Astrocyte of the hippocampus (primary cell): ENCODE measurements around the gene MSH4.
A peak's percentile ranks its signal among the peaks of the same experiment; 100 is the strongest.
"Not testable (repeated sequence)": the region's sequence is repeated elsewhere in the genome, so short reads cannot be mapped to it uniquely, and the experiment has no call there.

Source experiments
- DNase-seq: peaks from one replicate; pipeline ENCODE4 v3.0.0; 2011; ENCODE audit warnings: low read depth, low spot score

MSH4 gene

DNA sequence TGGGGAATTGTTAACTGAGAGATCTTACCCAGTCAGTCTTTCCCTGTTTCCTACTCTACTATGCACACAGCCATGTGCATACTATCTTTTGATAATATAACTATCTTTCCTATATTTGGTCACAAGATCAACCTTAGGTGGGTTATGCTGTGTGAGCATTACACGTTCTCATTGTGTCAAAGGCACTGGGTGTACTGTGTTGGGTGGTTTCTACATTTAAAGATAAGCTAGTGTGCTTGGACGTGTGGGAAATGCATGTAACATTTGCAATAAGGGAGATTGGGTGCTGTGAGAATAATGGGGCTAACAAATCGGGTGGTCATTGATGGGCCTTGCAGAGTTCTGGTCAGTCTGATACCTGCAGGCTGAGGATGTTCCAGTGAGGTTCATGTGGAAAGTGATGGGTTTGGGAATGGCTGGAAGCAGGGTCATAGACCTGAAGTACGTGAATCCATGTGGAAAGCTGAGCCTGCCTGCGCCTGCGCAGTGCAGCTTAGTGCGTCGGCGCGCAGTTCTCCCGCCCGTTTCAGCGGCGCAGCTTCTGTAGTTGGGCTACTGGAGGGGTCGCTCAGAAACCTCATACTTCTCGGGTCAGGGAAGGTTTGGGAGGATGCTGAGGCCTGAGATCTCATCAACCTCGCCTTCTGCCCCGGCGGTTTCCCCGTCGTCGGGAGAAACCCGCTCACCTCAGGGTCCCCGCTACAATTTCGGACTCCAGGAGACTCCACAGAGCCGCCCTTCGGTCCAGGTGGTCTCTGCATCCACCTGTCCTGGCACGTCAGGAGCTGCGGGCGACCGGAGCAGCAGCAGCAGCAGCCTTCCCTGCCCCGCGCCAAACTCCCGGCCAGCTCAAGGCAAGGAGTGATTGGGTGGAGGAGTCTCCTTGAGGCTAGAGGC lies at the start of gene MSH4:
Gene MSH4 (plus strand): TSS at position 507 of the 897 bp plus-strand sequence. CDS start 104 bp downstream, at position 611.
- no peak for DNase-seq

DNA sequence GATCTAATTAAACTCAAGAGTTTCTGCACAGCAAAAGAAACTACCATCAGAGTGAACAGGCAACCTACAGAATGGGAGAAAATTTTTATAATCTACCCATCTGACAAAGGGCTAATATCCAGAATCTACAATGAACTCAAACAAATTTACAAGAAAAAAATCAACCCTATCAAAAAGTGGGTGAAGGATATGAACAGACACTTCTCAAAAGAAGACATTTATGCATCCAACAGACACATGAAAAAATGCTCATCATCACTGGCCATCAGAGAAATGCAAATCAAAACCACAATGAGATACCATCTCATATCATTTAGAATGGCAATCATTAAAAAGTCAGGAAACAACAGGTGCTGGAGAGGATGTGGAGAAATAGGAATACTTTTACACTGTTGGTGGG lies 39.5 kb upstream of the MSH4 start:
- DNase-seq: not testable (repeated sequence)

DNA sequence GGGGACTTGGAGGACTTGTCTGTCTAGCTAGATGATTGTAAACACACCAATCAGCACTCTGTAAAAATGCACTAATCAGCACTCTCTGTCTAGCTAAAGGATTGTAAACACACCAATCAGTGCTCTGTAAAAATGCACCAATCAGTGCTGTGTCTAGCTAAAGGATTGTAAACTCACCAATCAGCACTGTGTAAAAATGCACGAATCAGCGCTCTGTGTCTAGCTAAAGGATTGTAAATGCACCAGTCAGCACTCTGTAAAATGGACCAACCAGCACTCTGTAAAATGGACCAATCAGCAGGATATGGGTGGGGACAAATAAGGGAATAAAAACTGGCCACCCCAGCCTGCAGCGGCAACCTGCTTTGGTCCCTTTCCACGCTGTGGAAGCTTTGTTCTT lies 38.1 kb upstream of the MSH4 start:
- DNase-seq: not testable (repeated sequence)

DNA sequence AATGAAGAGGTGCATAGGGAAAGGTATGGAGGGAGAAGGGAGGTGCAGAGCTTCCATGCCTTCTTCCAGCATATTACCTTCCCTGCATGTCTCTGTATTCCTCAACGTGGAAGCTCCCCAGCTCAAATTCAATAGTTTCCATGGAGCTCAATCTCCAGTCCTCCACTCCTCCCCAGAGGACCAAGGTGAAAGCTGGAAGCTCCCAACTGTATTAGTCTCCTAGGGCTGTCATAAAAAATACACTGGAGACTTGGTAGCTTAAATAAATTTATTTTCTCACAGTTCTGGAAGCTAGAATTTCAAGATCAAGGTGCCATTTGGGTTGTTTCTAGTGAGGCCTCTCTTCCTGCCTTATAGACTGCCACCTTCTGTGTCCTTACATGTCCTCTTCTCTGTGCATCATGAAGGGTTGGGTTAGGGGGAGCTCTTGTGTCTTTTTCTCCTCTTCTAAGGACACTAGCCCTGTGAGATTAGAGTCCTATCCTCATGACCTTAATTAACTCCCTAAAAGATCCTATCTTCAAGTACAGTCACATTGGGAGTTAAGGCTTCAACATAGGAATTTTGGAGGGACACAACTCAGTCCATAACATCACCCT lies 32.5 kb upstream of the MSH4 start:
- DNase-seq: no peak

DNA sequence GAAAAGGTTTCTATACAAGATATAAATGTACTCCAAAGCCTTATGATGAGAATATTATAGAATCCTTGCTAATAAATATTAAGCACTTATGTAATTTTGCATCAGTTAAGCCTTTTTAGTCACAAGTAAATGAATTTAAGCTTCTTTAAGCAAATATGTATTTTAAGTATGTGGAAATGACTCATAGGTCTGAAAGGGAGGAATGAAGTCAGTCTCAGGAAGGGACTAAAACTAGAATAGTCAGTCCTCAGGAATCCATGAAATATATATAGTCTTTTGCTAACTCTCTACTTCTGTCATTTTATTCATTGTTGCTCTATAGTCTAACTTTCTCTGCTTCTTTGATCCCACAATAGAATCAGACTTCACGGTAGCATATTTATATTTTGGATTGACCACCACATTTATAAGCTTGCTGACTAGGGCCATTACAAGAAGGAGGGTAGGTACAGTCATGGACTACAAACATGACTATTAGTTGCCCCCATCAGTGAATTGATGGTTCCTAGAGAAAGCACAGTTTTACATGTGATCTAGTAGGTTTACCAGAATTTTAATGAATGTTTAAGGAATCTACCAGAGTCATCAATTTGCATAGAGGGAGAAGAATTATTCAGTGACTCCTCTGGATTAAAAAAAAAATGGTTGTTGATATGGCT lies 30.9 kb upstream of the MSH4 start:
- peak; percentile 66 for DNase-seq

DNA sequence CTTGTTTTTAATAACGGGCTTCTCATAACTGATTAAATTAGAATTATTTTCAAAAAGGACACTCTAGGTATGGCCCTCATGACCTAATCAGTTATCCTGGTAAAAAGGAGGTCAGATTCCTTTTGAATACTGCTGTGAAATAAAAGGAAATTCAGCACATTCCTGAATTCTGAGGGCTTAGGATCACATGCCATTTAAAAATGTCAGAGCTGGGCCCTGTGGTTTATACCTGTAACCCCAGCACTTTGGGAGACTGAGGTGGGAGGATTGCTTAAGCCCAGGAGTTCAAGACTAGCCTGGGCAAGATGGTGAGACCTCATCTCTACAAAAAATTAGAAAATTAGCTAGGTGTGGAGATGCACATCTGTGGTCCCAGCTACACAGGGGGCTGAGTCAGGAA lies 28.7 kb upstream of the MSH4 start:
- DNase-seq: peak; percentile 37

DNA sequence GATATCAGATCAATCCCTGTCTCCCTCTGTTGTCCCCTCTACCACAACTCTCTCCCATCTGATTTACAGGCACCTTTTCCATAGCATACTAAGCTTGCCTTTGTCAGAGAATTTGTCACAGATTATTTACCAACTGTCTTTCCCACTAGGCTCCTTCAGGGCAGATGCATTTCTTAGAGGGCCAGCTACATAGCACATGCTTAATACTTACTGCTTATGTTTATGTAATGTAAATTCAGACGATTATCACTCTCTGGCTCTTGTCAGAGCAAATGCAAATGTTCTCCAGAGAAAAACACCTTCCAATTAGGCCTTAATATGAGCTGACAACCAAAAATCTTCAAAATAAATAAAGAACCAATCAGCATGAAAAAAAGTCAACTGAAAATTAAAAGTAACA lies 25.9 kb upstream of the MSH4 start:
- DNase-seq: no peak

DNA sequence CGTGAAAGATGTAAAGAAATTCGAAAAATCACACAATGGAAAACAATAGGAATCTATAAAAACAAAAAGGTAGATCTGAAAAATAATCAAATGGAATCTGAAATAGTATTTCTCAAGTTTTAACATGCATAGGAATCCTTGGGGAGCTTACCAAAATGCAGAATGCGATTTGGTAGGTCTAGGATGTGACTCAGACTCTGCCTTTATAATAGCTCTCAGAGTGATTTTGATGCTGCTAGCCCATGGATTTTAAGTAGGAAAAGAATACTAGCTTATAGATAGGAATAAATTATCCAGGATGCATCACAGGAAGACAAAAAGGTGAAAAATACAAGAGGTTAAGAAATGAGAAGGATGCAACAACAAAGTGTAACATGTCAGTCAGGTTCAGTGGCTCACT lies 24.7 kb upstream of the MSH4 start:
- no peak for DNase-seq

DNA sequence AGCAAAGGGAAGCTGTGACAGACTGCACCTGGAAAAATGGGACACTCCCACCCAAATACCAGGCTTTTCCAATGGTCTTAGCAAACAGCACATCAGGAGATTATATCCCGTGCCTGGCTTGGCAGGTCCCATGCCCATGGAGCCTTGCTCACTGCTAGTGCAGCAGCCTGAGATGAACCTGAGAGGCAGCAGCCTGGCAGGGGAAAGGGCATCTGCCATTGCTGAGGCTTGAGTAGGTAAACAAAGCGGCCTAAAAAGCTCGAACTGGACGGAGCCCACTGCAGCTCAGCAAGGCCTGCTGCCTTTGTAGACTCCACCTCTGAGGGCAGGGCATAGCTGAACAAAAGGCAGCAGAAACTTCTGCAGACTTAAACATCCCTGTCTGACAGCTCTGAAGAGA lies 18.9 kb upstream of the MSH4 start:
- not testable (repeated sequence) for DNase-seq

DNA sequence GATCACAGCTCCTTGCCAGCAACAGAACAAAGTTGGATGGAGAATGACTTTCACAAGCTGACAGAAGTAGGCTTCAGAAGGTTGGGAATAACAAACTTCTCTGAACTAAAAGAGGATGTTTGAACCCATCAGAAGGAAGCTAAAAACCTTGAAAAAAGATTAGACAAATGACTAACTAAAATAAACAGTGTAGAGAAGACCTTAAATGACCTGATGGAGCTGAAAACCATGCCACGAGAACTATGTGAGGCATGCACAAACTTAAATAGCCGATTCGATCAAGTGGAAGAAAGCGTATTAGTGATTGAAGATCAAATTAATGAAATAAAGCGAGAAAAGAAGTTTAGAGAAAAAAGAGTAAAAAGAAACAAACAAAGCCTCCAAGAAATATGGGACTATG lies 18.0 kb upstream of the MSH4 start:
- DNase-seq: not testable (repeated sequence)

DNA sequence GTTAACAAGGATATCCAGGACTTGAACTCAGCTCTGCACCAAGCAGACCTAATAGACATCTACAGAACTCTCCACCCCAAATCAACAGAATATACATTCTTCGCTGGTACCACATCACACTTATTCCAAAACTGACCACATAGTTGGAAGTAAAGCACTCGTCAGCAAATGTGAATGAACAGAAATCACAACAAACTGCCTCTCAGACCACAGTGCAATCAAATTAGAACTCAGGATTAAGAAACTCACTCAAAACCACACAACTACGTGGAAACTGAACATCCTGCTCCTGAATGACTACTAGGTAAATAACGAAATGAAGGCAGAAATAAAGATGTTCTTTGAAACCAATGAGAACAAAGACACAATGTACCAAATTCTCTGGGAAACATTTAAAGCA lies 16.5 kb upstream of the MSH4 start:
- not testable (repeated sequence) for DNase-seq

DNA sequence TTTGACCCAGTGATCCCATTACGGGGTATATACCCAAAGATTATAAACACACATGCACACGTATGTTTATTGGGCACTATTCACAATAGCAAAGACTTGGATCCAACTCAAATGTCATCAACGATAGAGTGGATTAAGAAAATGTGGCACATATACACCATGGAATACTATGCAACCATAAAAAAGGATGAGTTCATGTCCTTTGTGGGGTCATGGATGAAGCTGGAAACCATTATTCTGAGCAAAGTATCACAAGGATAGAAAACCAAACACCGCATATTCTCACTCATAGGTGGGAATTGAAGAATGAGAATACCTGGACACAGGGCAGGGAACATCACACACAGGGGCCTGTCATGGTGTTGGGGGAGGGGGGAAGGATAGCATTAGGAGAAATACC lies 12.8 kb upstream of the MSH4 start:
- DNase-seq: not testable (repeated sequence)

DNA sequence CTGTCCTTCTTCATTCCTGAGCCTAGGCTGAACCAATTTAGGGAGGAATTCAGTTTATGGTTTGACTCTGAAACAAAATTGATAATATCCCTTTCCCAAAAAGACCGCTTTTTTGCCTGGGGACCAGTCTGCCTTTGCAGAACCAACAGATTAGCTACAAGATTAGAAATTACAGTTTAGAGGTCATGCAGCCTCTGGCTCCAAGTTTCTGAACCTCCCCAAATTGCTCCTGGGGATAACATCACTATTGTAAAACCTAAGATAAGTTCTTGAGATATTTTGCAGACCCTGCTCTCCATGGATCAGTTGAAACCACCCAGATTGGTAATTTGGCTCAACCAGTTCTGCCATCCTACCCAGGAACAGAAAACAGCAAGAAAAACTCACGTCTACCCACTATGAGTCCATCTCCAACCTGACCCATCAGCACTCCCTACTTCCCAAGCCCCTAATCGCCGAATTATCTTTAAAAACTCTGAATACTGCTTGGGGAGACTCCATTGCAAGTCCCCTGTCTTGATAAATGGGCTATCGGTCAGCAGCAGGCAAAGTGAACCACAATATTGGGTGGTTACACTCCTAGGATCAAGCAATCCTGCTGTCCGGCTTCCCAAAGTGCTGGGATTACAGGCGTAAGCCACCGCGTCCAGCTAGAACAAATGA lies 11.2 kb upstream of the MSH4 start:
- DNase-seq: no peak

DNA sequence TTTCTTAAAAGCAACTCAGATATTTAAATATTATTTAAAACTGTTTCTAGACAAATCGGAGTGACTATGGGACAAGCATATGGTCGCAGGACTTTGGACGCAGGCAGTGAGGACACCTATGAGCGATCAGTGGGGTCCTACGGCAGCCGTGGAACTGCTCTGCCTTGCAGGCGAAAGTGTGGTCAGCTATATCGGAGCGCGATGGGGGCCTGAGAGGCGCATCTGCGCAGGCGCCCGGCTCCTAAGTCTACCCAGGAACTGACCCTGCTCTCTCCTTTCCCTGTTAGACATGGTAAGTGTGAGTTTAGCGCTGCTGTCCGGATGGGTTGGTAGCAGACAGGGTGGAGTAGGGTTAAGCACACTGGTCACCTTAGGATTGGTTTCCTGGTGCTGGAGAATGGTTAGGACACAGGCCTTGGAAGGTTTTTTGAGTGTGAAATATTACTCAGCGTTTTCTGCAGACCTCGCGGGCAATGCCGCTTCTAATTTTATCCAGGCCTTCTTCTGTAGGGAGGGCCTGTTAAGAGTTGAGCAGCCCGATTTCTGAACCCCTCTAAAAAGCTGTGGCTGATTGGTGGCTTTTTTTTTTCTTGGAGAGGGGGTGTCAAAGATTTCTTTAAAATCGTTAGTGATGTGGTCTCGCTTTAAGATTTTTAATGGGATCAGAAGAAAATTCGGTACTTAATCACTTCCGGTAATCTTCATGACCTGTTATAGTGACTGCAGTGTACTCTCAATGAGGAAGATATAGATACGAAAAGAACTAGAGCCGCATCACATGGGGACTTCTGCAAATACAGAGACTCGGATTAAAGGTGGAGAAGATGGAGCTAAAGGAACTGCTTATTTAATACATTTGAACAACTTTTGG lies 10.5 kb upstream of the MSH4 start, which contains the start of gene RABGGTB:
Gene RABGGTB (plus strand): TSS at position 274 of the 871 bp plus-strand sequence. CDS start 16 bp downstream, at position 290.
- peak; percentile 99 for DNase-seq

DNA sequence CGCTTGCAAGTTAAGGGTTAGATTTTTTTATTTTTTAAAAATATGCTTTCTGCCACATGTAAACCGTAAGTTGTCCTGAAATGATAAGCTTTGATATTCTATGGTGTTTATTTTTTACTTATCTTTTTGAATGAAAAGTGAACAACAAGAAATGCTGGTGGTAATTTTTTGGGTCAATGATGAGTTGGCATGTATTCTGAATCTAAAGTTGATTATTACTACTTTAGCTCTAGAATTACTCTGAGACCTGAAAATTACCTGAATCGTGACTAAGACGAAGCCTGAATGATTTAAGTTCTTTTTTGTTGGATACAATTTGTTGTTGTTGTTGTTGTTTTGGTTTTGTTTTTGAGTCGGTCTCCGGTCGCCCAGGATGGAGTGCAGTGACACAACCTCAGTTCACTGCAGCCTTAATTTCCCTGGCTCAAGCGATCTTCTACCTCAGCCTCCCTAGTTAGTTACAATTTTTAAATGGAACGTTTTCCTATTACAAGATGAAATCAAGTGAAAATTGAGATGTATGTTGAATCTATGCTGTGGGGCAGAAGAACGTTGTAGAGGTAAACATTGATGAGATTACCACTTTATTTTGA lies 9.7 kb upstream of the MSH4 start:
- no peak for DNase-seq

DNA sequence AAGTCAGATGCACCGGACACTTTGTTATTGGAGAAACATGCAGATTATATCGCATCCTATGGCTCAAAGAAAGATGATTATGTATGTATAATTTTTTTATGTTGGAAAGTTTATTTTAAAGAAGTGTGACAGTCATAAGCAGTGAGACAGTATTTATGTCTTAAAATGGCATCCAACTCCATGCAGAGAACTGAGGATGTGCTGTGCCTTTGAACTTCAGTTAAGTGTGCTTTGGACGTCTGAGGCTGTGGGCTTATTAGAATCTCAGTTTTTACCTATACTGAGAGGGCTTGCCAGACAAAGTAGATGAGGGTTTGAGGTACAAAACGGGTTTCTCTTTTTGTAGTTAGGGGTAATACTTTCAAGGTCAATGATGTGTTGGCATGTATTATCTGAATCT lies 9.2 kb upstream of the MSH4 start:
- no peak for DNase-seq

DNA sequence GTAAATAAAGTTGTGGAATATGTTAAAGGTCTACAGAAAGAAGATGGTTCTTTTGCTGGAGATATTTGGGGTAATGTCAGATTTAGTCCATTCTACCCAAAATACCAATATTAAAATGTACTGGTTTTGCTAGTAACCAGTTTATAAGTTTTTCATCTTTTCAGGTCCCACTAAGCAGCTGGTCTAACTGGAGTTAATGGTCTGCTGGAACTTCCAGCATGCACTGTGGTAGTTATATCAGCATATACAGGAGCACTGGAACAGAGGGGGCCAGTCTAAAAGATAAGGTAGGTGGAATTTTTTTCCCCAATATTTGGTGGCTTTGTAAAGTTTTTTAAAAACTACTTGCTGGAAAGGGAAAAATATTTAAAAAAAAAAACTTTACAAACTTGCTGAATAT lies 6.7 kb upstream of the MSH4 start:
- no peak for DNase-seq

DNA sequence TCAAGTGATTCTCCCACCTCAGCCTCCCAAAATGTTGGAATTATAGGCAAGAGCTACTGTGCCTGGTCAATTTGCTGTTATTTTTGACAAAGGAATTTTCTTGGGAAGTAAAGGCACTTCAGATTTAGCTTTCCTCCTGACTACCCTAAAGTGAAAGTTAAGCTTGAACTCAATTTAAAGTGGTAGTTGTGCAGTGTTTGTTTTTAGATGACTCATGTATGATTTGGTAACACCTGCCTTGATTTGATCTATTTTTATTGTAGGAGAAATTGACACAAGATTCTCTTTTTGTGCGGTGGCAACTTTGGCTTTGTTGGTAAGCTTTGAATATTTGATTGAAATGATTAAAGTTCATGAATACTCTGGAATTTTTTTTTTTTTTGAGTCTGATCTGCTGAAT lies 5.7 kb upstream of the MSH4 start:
- DNase-seq: no peak

DNA sequence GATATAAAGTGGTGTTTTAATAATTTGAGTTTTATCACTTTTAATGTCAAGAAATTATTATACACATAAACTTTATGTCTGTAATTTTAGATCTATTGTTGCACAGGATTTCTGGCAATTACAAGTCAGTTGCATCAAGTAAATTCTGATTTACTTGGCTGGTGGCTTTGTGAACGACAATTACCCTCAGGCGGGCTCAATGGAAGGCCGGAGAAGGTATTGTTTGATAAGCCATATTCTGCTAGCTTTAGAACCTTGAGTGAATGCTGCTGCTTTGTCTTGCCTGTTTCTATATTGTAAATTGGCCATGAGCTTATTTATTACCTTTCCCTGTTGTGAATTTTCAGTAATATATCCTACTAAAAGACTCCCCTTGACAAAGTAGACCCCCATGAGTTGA lies 4.6 kb upstream of the MSH4 start:
- no peak for DNase-seq

DNA sequence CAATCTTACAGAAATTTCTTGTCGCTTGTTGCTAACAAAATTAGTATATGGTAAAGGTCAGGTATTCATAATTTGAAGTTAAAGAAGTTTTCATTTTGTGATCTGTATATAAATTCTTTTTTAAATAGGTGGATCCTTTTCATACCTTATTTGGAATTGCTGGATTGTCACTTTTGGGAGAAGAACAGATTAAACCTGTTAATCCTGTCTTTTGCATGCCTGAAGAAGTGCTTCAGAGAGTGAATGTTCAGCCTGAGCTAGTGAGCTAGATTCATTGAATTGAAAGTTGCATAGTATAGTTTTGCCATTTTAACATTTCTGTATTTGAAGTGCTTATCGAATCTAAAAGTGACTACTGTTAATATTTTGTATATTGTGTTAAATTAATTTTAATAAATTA lies 2.3 kb upstream of the MSH4 start:
- no peak for DNase-seq
